LHCN-M2 (cell line): ENCODE measurements around the gene PURB. TPM values are rescaled to one million over a fixed set of nuclear protein-coding genes. Genes with fewer than 3 reads are reported as not detected.
A peak's percentile ranks its signal among the peaks of the same experiment; 100 is the strongest.
"Not testable (repeated sequence)": the region's sequence is repeated elsewhere in the genome, so short reads cannot be mapped to it uniquely, and the experiment has no call there.

Experiments
- DNase-seq: peaks from one replicate; pipeline ENCODE4 v3.0.0-alpha.2; 2012; ENCODE audit warnings: low read depth
- polyA plus RNA-seq: library from polyadenylated mRNA; unstranded; fragments of >200 nt; gene quantifications from one replicate; pipeline ENCODE4 v1.2.1, GENCODE V29; 2012; ENCODE audit warnings: missing spikeins
- total RNA-seq: library from RNA; depleted of rRNA; stranded (reverse); fragments of >200 nt; gene quantifications from 2 replicates; pipeline ENCODE4 v1.2.3, GENCODE V29; 2014; rRNA removed

The PURB gene
- 41.9 and 62.3 TPM in 2 replicates for total RNA-seq
- 18.9 TPM for polyA plus RNA-seq

- peak; percentile 100 for DNase-seq
Observed at GRCh38 chr7:44885394-44886317, at the start of gene PURB. Gene PURB, minus strand, starts transcription at chr7:44885530. Its CDS starts 182 bp downstream, at chr7:44885348.

GRCh38 chr7:44935016-44935415 is 49.7 kb upstream of the PURB start:
- no peak for DNase-seq

GRCh38 chr7:44934510-44934909 is 49.2 kb upstream of the PURB start:
- DNase-seq, result not testable (repeated sequence)

- DNase-seq, result no peak
Observed at GRCh38 chr7:44930921-44931320, 45.6 kb upstream of the PURB start.

- DNase-seq, result no peak
Observed at GRCh38 chr7:44922351-44922694, 37.0 kb upstream of the PURB start.

GRCh38 chr7:44921607-44922350 is 36.4 kb upstream of the PURB start:
- peak; percentile 78 for DNase-seq

GRCh38 chr7:44920119-44920518 is 34.8 kb upstream of the PURB start:
- DNase-seq, result no peak

GRCh38 chr7:44918029-44918428 is 32.7 kb upstream of the PURB start:
- DNase-seq, result no peak

- DNase-seq, result no peak
Observed at GRCh38 chr7:44917465-44917864, 32.1 kb upstream of the PURB start.

- DNase-seq, result peak; percentile 13
Observed at GRCh38 chr7:44914992-44915607, 29.8 kb upstream of the PURB start.

- DNase-seq, result peak; percentile 13
Observed at GRCh38 chr7:44912775-44913347, 27.5 kb upstream of the PURB start.

GRCh38 chr7:44911911-44912310 is 26.6 kb upstream of the PURB start:
- DNase-seq, result no peak

GRCh38 chr7:44909596-44910389 is 24.5 kb upstream of the PURB start:
- no peak for DNase-seq

- DNase-seq, result no peak
Observed at GRCh38 chr7:44906965-44907364, 21.6 kb upstream of the PURB start.

GRCh38 chr7:44905002-44905635 is 19.8 kb upstream of the PURB start:
- DNase-seq, result no peak

- DNase-seq, result no peak
Observed at GRCh38 chr7:44899443-44899842, 14.1 kb upstream of the PURB start.

- DNase-seq, result peak; percentile 52
Observed at GRCh38 chr7:44898039-44898438, 12.7 kb upstream of the PURB start.

GRCh38 chr7:44897309-44897708 is 12.0 kb upstream of the PURB start:
- DNase-seq, result peak; percentile 72

- DNase-seq, result peak; percentile 100
Observed at GRCh38 chr7:44894888-44895580, 9.7 kb upstream of the PURB start.

- no peak for DNase-seq
Observed at GRCh38 chr7:44893710-44894234, 8.4 kb upstream of the PURB start.
